ENCODE data around the gene ACTA2. TPM values are rescaled to one million over a fixed set of nuclear protein-coding genes. Genes with fewer than 3 reads are reported as not detected.

Gene ACTA2
- total RNA-seq, 1 donor: 1.8 TPM

- no peaks in the 10 kb centered on the region for H3K9me3 ChIP-seq (ENCODE audit: low read depth, low read length)
- no peaks in the 10 kb centered on the region for H3K27me3 ChIP-seq (ENCODE audit: insufficient read depth, low read length)
- peaks cover 12% of the 10 kb centered on the region for H3K4me1 ChIP-seq (ENCODE audit: insufficient read depth, low read length)
- no peak overlapping the region for H3K4me3 ChIP-seq (ENCODE audit: low read length)
Measured at GRCh38 chr10:88971221-88972061, 18.9 kb upstream of the ACTA2 start.

GRCh38 chr10:88968391-88968790 lies 15.8 kb upstream of the ACTA2 start:
- H3K4me1 ChIP-seq (ENCODE audit: insufficient read depth, low read length): peaks cover 8% of the 10 kb centered on the region
- no peak overlapping the region for H3K4me3 ChIP-seq (ENCODE audit: low read length)
- H3K27me3 ChIP-seq (ENCODE audit: insufficient read depth, low read length): no peaks in the 10 kb centered on the region
- H3K9me3 ChIP-seq (ENCODE audit: low read depth, low read length): no peaks in the 10 kb centered on the region

GRCh38 chr10:88966797-88967196 lies 14.2 kb upstream of the ACTA2 start:
- H3K27me3 ChIP-seq (ENCODE audit: insufficient read depth, low read length): no peaks in the 10 kb centered on the region
- H3K9me3 ChIP-seq (ENCODE audit: low read depth, low read length): no peaks in the 10 kb centered on the region
- no peak overlapping the region for H3K4me3 ChIP-seq (ENCODE audit: low read length)
- peaks cover 8% of the 10 kb centered on the region for H3K4me1 ChIP-seq (ENCODE audit: insufficient read depth, low read length)

GRCh38 chr10:88964869-88965415 lies 12.4 kb upstream of the ACTA2 start:
- H3K4me3 ChIP-seq (ENCODE audit: low read length): no peak overlapping the region
- H3K4me1 ChIP-seq (ENCODE audit: insufficient read depth, low read length): peaks cover 8% of the 10 kb centered on the region
- no peaks in the 10 kb centered on the region for H3K27me3 ChIP-seq (ENCODE audit: insufficient read depth, low read length)
- H3K9me3 ChIP-seq (ENCODE audit: low read depth, low read length): no peaks in the 10 kb centered on the region

GRCh38 chr10:88964360-88964759 lies 11.8 kb upstream of the ACTA2 start:
- Histone ChIP-seq H3K27me3 (ENCODE audit: insufficient read depth, low read length) (no peaks in the 10 kb centered on the region), H3K4me3 (ENCODE audit: low read length) (no peak overlapping the region), H3K9me3 (ENCODE audit: low read depth, low read length) (no peaks in the 10 kb centered on the region), H3K4me1 (ENCODE audit: insufficient read depth, low read length) (peaks cover 8% of the 10 kb centered on the region)

- H3K27me3 ChIP-seq (ENCODE audit: insufficient read depth, low read length): no peaks in the 10 kb centered on the region
- no peaks in the 10 kb centered on the region for H3K9me3 ChIP-seq (ENCODE audit: low read depth, low read length)
- no peak overlapping the region for H3K4me3 ChIP-seq (ENCODE audit: low read length)
- peaks cover 8% of the 10 kb centered on the region for H3K4me1 ChIP-seq (ENCODE audit: insufficient read depth, low read length)
Measured at GRCh38 chr10:88963318-88963717, 10.7 kb upstream of the ACTA2 start.

GRCh38 chr10:88962336-88962735 lies 9.8 kb upstream of the ACTA2 start:
- Histone ChIP-seq H3K9me3 (ENCODE audit: low read depth, low read length) (no peaks in the 10 kb centered on the region), H3K4me3 (ENCODE audit: low read length) (no peak overlapping the region), H3K4me1 (ENCODE audit: insufficient read depth, low read length) (peaks cover 8% of the 10 kb centered on the region), H3K27me3 (ENCODE audit: insufficient read depth, low read length) (no peaks in the 10 kb centered on the region)

- peaks cover 8% of the 10 kb centered on the region for H3K4me1 ChIP-seq (ENCODE audit: insufficient read depth, low read length)
- no peaks in the 10 kb centered on the region for H3K27me3 ChIP-seq (ENCODE audit: insufficient read depth, low read length)
- H3K9me3 ChIP-seq (ENCODE audit: low read depth, low read length): no peaks in the 10 kb centered on the region
- H3K4me3 ChIP-seq (ENCODE audit: low read length): no peak overlapping the region
Measured at GRCh38 chr10:88961266-88961665, 8.7 kb upstream of the ACTA2 start.

GRCh38 chr10:88960802-88961201 lies 8.2 kb upstream of the ACTA2 start:
- H3K4me1 ChIP-seq (ENCODE audit: insufficient read depth, low read length): peaks cover 8% of the 10 kb centered on the region
- no peak overlapping the region for H3K4me3 ChIP-seq (ENCODE audit: low read length)
- no peaks in the 10 kb centered on the region for H3K27me3 ChIP-seq (ENCODE audit: insufficient read depth, low read length)
- H3K9me3 ChIP-seq (ENCODE audit: low read depth, low read length): no peaks in the 10 kb centered on the region

GRCh38 chr10:88958721-88959120 lies 6.1 kb upstream of the ACTA2 start:
- Histone ChIP-seq H3K4me1 (ENCODE audit: insufficient read depth, low read length) (no peaks in the 10 kb centered on the region), H3K27me3 (ENCODE audit: insufficient read depth, low read length) (no peaks in the 10 kb centered on the region), H3K9me3 (ENCODE audit: low read depth, low read length) (no peaks in the 10 kb centered on the region), H3K4me3 (ENCODE audit: low read length) (no peak overlapping the region)

- Histone ChIP-seq H3K4me3 (ENCODE audit: low read length) (no peak overlapping the region), H3K9me3 (ENCODE audit: low read depth, low read length) (no peaks in the 10 kb centered on the region), H3K4me1 (ENCODE audit: insufficient read depth, low read length) (no peaks in the 10 kb centered on the region), H3K27me3 (ENCODE audit: insufficient read depth, low read length) (no peaks in the 10 kb centered on the region)
Measured at GRCh38 chr10:88957381-88957780, 4.8 kb upstream of the ACTA2 start.

- no peaks in the 10 kb centered on the region for H3K9me3 ChIP-seq (ENCODE audit: low read depth, low read length)
- H3K27me3 ChIP-seq (ENCODE audit: insufficient read depth, low read length): no peaks in the 10 kb centered on the region
- H3K4me3 ChIP-seq (ENCODE audit: low read length): no peak overlapping the region
- peaks cover 4% of the 10 kb centered on the region for H3K4me1 ChIP-seq (ENCODE audit: insufficient read depth, low read length)
Measured at GRCh38 chr10:88954458-88955083, 2.0 kb upstream of the ACTA2 start.

- Histone ChIP-seq H3K27me3 (ENCODE audit: insufficient read depth, low read length) (no peaks in the 10 kb centered on the region), H3K4me3 (ENCODE audit: low read length) (no peak overlapping the region), H3K9me3 (ENCODE audit: low read depth, low read length) (no peaks in the 10 kb centered on the region), H3K4me1 (ENCODE audit: insufficient read depth, low read length) (peaks cover 4% of the 10 kb centered on the region)
Measured at GRCh38 chr10:88953662-88954061, 1.1 kb upstream of the ACTA2 start.

- Histone ChIP-seq H3K4me1 (ENCODE audit: insufficient read depth, low read length) (peaks cover 10% of the 10 kb centered on the region), H3K9me3 (ENCODE audit: low read depth, low read length) (no peaks in the 10 kb centered on the region), H3K4me3 (ENCODE audit: low read length) (no peak overlapping the region), H3K27me3 (ENCODE audit: insufficient read depth, low read length) (no peaks in the 10 kb centered on the region)
Measured at GRCh38 chr10:88949912-88950837, 2.4 kb downstream of the ACTA2 start.

- Histone ChIP-seq H3K4me3 (ENCODE audit: low read length) (no peak overlapping the region), H3K4me1 (ENCODE audit: insufficient read depth, low read length) (peaks cover 21% of the 10 kb centered on the region), H3K27me3 (ENCODE audit: insufficient read depth, low read length) (no peaks in the 10 kb centered on the region)
Measured at GRCh38 chr10:88949051-88949450, 3.5 kb downstream of the ACTA2 start.

More at GRCh38 chr10:88949051-88949450, 3.5 kb downstream of the ACTA2 start:
- H3K9me3 ChIP-seq (ENCODE audit: low read depth, low read length): no peaks in the 10 kb centered on the region
